Posterior cingulate gyrus (tissue), 11 donors: ENCODE results near the gene HCFC2.

Experiments
- DNase-seq, 10 donors: peaks; one replicate each; pipeline versions ENCODE4 v3.0.0 to v3.0.0-alpha.2; 2020 to 2021; ENCODE audit warnings: mixed read lengths in 3 of 10
- intact Hi-C: fragments of 100-400 bp; cut with DNase I; formaldehyde crosslinking; loops from one replicate; pipeline ENCODE4 v1.15.1; 2023

Gene HCFC2

DNA sequence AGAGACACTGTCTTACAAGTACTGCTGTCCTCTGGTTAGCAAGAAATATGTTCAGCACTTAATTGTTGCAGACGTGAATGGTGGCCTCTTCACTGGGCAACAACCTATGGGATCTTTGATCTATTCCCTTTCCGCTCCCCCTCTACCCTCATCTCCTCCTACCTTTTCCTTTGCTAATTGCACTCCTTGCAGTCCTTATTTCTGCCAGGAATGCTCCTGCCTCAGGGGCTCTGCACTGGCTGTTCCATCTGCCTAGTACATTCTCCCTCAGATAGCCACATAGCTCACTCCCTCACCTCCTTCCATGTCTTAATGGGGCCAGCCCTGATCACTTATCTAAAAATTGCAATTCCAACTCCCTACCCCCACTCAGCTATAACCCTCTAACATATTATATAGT, 78.2 kb downstream of the HCFC2 start:
- no peak for DNase-seq
- intact Hi-C loops, result no loop called here

- intact Hi-C loops, result no loop called here
- no peak for DNase-seq
These were observed 78.7 kb downstream of the HCFC2 start for GRCh38 chr12:104143002-104143401.

- DNase-seq, result no peak
- intact Hi-C loops, result no loop called here
These were observed 79.6 kb downstream of the HCFC2 start for GRCh38 chr12:104143918-104144317.

GRCh38 chr12:104147346-104147745, 83.0 kb downstream of the HCFC2 start:
- intact Hi-C loops, result no loop called here
- DNase-seq, result no peak

GRCh38 chr12:104150416-104150815, 86.1 kb downstream of the HCFC2 start:
- DNase-seq, result no peak
- intact Hi-C loops, result no loop called here

DNA sequence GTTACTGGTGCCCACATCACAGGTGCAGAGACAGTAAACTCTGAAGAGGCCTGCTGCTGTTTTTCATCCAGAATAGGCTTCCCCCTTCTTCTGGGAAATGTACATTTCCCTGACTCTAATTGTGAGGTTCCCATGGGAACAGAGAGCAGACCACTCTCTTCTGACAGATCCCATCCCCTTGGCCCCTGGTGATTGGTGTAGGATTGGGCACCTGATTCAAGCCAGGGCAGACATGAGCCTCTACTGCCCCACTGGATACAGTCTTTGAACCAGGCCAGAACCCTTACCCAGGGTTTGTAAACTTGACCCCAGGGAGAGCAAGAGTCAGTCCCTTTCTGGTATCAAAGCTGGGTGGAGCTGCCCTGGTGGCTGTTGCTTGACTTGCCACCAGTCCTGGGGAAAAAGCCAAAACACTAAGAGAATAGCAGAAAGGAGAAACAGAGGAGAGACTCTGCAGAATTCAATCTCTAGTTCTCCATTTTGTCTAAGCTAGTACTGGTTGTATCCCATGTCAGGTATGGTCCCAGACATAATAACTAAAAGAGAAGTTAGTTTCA, 88.4 kb downstream of the HCFC2 start:
- intact Hi-C loops, result no loop called here
- no peak for DNase-seq

DNA sequence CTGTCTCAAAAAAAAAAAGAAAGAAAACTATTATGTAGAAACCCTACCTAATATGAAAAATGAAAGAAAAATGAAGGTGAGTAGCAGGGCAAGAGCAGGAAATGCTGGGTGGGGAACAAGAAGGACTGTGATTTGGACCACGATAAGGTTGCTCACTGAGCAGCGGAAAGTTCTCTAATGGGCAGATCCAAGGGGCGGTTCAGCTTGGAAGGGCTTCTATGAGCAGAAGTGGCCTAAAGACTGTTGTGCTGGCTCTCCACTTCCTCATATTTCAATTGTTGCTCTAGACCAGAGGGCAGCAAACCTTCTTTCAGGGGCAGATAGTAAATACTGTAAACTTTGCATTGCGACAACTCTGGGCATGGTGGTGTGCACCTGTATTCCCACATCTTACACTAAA, 90.0 kb downstream of the HCFC2 start:
- DNase-seq, result no peak
- intact Hi-C loops, result no loop called here

GRCh38 chr12:104154806-104155205, 90.5 kb downstream of the HCFC2 start:
- no peak for DNase-seq
- intact Hi-C loops, result no loop called here
